ENCODE results near the gene MBD3L1. TPM values are rescaled to one million over a fixed set of nuclear protein-coding genes. Genes with fewer than 3 reads are reported as not detected.

Gene MBD3L1
- total RNA-seq, 4 donors from 2014 or later: not detected

- no peak for TF ChIP-seq CTCF (IDR thresholded peaks at IDR 0.05; ENCODE audit: low read depth)
Measured at GRCh38 chr19:8840708-8841107, 8.5 kb downstream of the MBD3L1 start.

DNA sequence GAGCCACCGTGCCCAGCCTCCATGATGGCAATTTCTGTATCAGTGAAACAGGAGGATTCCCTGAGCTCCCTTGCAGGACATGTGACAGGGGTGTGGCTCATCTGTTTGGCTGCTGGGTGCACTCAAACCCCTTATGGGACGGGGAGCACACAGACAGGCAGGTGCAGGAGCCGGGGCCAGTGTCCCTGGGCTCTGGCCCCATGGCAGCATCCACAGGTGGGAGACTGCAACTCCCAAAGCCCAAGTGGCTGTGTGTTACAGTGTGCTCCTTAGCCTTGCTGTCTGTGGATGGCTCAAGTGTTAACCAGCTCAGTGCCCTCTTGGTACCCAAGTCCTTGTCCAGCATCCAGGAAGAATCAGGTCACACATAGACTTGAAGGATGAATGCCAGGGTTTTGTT is 14.6 kb downstream of the MBD3L1 start:
- no peak for TF ChIP-seq CTCF (IDR thresholded peaks at IDR 0.05; ENCODE audit: low read depth)

- TF ChIP-seq CTCF (IDR thresholded peaks at IDR 0.05; ENCODE audit: low read depth): no peak
Measured at GRCh38 chr19:8849232-8849631, 17.1 kb downstream of the MBD3L1 start.

DNA sequence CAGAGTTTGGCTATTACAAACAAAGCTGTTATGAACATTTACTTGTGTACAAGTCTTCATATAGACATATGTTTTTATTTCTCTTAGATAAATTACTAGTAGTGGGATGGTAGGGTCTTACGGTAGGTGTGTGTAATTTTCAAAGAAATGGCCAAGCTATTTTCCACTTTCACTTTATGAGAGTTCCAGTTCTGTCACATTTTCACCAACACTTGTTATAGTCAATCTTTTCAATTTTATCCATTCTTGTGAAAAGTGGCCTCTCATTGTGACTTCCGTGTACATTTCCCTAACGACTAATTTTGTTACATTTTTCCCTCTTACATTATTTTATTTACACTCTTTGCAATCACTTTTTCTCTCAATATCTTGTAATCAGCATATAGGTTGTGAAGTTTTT is 18.3 kb downstream of the MBD3L1 start:
- no peak for TF ChIP-seq CTCF (IDR thresholded peaks at IDR 0.05; ENCODE audit: low read depth)

DNA sequence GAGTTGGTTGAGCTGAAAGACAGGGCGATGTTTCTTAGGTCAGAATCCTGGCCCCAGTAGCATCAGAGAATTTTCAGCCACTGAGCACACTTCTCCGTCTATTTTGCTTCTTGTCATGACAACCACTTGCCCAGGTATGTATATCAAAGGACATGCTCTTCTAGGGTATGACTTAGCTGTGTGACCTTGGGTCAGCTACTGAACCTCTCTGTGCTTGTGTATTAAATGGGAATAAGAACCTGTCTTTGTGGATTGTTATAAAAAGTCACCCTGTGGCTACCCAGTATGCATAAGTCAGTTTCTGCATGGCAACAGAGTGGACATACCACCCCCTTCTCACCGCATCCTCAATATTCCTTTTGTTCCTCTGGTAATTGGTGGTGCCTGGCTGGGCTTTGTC is 26.1 kb downstream of the MBD3L1 start:
- no peak for TF ChIP-seq CTCF (IDR thresholded peaks at IDR 0.05; ENCODE audit: low read depth)

- TF ChIP-seq CTCF (IDR thresholded peaks at IDR 0.05; ENCODE audit: low read depth): no peak
Measured at GRCh38 chr19:8866344-8866743, 34.2 kb downstream of the MBD3L1 start.

GRCh38 chr19:8877854-8878705 is 45.9 kb downstream of the MBD3L1 start:
- no peak for TF ChIP-seq CTCF (IDR thresholded peaks at IDR 0.05; ENCODE audit: low read depth)
